ENCODE measurements around the gene KDM8. TPM values are rescaled to one million over a fixed set of nuclear protein-coding genes. Genes with fewer than 3 reads are reported as not detected.

Gene KDM8
- total and polyA plus RNA-seq, 2 donors (not counting 3 experiments of a cell fraction or from before 2014, with no cell fraction given): 5.1 to 8.4 TPM

GRCh38 chr16:27185776-27186130 is 17.6 kb upstream of the KDM8 start:
- Histone ChIP-seq H3K4me2 (ENCODE audit: insufficient read depth, low read length) (no peak overlapping the region), H3K79me2 (ENCODE audit: control insufficient read depth, insufficient read depth, low read length) (no peaks in the 10 kb centered on the region), H3K9ac (replicated peaks; ENCODE audit: extremely low read depth, insufficient read depth, low read length) (no peak overlapping the region), H3K27ac (ENCODE audit: insufficient read depth, low read depth, low read length) (no peak overlapping the region), H3K9me3 (replicated peaks; ENCODE audit: control insufficient read depth, insufficient read depth, low read length) (no peaks in the 10 kb centered on the region), H4K20me1 (replicated peaks; ENCODE audit: control insufficient read depth, extremely low read depth, insufficient read depth, low read length) (no peaks in the 10 kb centered on the region), H3K36me3 (ENCODE audit: control insufficient read depth in 2 of 2, extremely low read depth in 1 of 2, insufficient read depth in 2 of 2, low read length in 2 of 2) (no peaks in the 10 kb centered on the region), H3K4me1 (ENCODE audit: control insufficient read depth, extremely low read depth, insufficient read depth, low read length) (no peaks in the 10 kb centered on the region), H2AFZ (ENCODE audit: low read depth, low read length) (no peak overlapping the region), H3K9me1 (replicated peaks; ENCODE audit: control insufficient read depth, extremely low read depth, insufficient read depth, low read length) (no peaks in the 10 kb centered on the region), H3K27me3 (ENCODE audit: control insufficient read depth in 2 of 2, insufficient read depth in 2 of 2, low read length in 2 of 2) (peaks cover 10 to 11% of the 10 kb centered on the region in 2 experiments), H3K4me3 (replicated peaks in 1 of 3; ENCODE audit: insufficient read depth in 1 of 3, low read depth in 1 of 3, low read length in 3 of 3) (no peak overlapping the region)
- POLR2A ChIA-PET: no interaction called here
- DNase-seq (ENCODE audit: low read depth, low spot score): no peak
- no peak for FAIRE-seq
- intact Hi-C loops (cut with micrococcal nuclease) (no loop called here), dilution Hi-C loops (cut with MboI; ENCODE audit: extremely low pct_ligation_motif_present, low sequenced_read_pairs) (no loop called here)
- CTCF ChIA-PET: no interaction called here
- TF ChIP-seq GATA2 (IDR thresholded peaks at IDR 0.05; ENCODE audit: insufficient read depth, insufficient read length, low read depth, low read length) (no peak), POLR2AphosphoS5 (IDR thresholded peaks at IDR 0.05; ENCODE audit: insufficient read depth, low read depth, low read length) (no peak), JUN (IDR thresholded peaks at IDR 0.05; ENCODE audit: borderline replicate concordance, insufficient read depth, insufficient read length, low read depth) (no peak), FOS (IDR thresholded peaks at IDR 0.05; ENCODE audit: borderline replicate concordance, insufficient read depth, low read length) (no peak), MAX (IDR thresholded peaks at IDR 0.05; ENCODE audit: insufficient read depth, insufficient read length) (no peak), EZH2 (IDR thresholded peaks at IDR 0.05; ENCODE audit: borderline replicate concordance, low read depth, low read length, severe bottlenecking) (no peak), POLR2A (IDR thresholded peaks at IDR 0.05; ENCODE audit: low read depth, low read length) (no peak), CTCF (IDR thresholded peaks at IDR 0.05; ENCODE audit: extremely low read depth in 1 of 2, insufficient read depth in 1 of 2, low read depth in 1 of 2, low read length in 2 of 2) (no peak), MYC (IDR thresholded peaks at IDR 0.05; ENCODE audit: low read depth, low read length) (no peak)
- no TSS peak for BruUV-seq (replicated peaks)
